GM21723 (cell line): ENCODE data around the gene GRK7.

Experiments used
- ATAC-seq: cut with Tn5 transposase; IDR thresholded peaks from one replicate; pipeline ENCODE4 v1.9.1; 2021; ENCODE audit warnings: mild to moderate bottlenecking, moderate library complexity; ENCODE audit not compliant: unreplicated experiment

GRK7 gene, protein sequence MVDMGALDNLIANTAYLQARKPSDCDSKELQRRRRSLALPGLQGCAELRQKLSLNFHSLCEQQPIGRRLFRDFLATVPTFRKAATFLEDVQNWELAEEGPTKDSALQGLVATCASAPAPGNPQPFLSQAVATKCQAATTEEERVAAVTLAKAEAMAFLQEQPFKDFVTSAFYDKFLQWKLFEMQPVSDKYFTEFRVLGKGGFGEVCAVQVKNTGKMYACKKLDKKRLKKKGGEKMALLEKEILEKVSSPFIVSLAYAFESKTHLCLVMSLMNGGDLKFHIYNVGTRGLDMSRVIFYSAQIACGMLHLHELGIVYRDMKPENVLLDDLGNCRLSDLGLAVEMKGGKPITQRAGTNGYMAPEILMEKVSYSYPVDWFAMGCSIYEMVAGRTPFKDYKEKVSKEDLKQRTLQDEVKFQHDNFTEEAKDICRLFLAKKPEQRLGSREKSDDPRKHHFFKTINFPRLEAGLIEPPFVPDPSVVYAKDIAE (N-terminal part only)

GRCh38 chr3:141763088-141763750, at the start of gene GRK7:
Gene GRK7, plus strand, starts transcription at chr3:141763408. Its CDS starts 14,877 bp downstream, at chr3:141778285.
- ATAC-seq, result no peak

DNA sequence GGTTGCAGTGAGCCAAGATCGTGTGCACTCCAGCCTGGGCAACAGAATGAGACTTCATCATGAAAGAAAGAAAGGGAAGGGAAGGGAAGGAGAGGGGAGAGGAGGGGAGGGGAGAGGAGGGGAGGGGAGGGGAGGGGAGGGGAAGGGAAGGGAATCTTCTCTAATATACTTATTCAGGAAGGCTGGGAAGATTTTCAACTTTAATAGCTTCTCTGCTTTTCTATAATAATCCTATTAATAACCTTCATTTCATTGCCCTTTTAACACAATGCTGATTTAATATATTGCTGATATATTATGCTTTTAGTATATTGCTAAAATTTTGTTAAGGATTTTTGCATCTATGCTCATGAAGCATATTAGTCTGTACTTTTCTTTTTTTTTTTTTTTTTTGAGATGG, 48.5 kb upstream of the GRK7 start:
- no peak for ATAC-seq

DNA sequence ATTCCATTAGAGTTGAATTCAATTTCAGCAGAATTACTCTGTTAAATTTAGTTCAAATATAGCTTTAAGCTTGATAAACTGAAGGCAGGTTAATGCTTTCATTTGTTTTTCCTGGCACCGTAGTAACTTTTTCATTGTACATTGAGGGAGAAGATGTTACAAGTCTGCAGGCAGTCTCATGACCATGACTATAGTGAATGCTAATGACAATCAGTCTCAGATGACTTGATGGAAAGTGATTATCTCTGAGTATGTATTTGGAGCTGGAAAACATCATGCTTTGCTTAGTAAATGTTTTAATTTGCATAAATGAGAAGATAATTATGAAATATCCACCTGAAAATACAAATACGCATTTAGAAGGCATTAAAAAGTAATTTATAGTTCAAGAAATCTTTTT, 41.1 kb upstream of the GRK7 start:
- no peak for ATAC-seq

GRCh38 chr3:141722648-141723047, 40.6 kb upstream of the GRK7 start:
- ATAC-seq, result no peak

DNA sequence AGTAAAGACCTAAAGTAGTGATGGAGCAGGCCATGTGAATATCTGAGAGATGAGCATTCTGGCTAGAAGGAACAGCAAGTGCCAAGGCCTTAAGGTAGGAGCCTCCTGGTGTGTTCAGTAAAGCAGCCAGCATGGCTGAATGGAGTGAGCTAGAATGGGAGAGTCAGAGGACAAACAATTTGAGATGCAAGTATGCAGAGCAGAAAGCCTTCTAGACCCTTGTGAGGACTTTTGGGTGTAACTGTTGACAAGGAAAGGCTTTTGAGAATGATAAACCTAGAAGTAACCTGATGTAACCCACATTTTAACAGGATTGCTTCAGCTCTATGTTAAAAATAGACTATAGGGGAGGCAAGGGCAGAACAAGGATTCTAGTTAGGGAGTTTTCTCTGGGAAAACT, 40.0 kb upstream of the GRK7 start:
- ATAC-seq, result no peak

- ATAC-seq, result no peak
These were observed 39.0 kb upstream of the GRK7 start for GRCh38 chr3:141724186-141724585.

GRCh38 chr3:141725036-141725435, 38.2 kb upstream of the GRK7 start:
- no peak for ATAC-seq

DNA sequence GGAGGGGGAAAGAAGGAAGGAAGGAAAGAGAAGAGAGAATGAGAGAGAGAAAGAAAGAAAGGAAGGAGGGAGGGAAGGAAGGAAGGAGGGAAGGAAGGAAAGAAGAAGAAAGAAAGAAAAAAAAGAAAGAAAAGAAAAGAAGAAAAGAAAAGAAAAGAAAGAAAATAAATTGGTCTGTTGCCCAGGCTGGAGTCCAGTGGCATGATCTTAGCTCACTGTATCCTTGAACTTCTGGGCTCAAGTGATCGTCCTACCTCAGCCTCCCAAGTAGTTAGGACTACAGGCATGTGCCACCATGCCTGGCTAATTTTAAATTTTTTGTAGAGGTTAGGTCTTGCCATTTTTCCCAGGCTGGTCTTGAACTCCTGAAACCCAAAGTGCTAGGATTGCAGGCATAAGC, 36.7 kb upstream of the GRK7 start:
- ATAC-seq, result no peak

DNA sequence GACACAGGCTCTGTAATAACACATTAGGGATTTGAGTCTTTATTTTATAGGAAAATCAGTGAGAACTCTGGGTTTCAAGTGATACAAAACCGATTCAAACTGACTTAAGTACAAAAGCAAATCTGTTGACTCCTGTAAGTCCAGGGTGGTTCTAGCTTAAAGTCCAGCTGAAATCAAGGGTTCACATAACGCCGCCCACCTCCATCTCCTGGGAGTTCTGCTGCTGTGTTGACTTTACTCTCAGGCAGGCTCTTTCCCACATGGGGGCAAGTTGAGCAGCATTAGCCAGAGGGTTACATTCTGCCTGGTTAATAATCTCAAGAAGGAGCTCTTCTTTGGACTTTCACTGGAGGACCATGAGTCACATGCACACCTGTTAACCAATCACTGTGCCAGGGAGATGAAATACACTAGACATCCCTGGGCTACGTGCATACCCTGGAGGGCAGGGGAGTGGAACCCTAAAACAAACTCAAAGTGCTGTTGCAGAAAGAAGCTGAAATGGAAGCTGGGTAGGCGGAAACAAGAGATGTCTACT, 34.8 kb upstream of the GRK7 start:
- ATAC-seq, result no peak

GRCh38 chr3:141729240-141729639, 34.0 kb upstream of the GRK7 start:
- no peak for ATAC-seq

DNA sequence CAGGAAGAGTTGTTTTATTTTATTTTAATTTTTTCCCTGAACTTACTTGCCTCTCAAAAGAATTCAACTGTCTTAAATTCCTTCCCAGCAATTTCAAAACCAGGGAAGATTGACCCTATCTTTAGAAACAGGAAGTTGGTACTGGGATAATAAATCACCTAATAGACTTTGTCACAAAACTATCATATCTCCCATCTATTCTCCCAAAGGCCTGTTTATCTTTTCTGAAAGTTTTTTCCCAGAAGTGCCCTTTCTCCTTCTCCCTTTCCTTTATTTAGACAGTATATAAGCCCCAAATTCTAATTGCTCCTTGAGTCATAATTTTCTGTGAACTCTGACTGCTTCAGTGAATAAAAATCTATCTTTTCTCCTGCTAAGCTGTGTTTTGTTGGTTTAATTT, 28.0 kb upstream of the GRK7 start:
- ATAC-seq, result no peak

DNA sequence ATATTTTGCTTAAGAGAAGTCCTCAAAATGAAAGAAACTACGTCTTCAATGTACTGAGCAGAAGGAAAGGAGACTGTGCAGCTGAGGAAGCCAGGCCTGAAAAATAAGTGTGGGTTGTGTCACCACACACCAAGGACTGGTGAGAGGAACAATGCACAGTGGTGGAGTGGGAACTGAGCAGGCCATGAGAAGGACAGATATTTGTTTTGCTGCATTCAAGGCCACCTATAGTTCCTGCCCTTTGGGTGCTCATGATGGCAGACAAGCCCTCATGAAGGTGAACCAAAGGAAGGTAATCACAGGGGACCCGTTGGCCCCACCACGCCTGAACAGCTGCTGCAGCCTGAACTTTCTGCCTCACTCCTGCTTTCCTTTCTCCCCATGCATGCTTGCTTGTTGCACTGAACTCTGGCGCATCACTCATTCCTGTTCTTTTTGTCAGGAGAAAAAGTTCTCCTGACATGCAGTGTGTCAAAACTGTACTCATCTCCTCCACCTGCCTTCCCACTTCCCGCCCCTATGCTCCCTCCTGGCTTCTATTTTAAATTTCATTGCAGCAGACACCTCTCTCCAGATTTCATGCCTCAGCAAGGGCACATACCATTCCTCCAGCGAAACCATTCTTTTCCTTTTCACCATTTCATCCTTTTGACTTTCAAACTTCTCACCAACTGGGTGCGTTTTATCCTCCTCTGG, 27.3 kb upstream of the GRK7 start:
- no peak for ATAC-seq

DNA sequence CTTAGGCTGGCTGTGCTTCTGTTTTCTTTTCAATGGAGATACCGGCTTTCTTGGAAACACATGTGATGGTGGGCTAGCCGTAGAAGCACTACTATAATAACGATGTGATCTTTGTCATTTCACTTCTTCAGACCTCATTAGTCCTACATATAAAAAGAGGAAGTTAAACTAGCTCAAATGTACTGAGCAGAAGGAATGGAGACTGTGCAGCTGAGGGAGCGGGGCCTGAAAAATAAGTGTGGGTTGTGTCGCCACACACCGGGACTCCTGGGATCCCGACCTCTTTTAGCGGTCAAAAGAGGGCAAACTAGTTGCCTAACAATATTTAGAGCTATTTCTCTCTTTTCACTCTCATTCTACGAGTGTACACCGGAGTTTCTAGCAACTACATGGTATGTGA, 26.1 kb upstream of the GRK7 start:
- ATAC-seq, result no peak

DNA sequence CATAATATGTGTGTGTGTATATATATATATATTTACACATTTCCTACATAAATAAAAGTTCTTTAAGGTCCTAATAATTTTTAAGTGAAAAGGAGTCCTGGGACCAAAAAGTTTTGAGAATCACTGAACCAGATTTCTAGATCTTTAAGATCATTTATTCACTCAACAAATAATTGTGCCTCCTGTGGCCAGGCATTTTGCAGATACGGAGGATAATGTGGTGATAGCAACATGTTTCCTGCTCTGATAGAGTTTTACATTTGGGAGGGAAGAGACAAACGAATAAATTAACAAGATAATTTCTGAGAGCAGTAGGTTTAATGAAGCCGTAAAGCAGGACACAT, 25.6 kb upstream of the GRK7 start:
- ATAC-seq, result no peak

GRCh38 chr3:141738022-141738890, 25.0 kb upstream of the GRK7 start, which contains the start of gene RNF7:
Gene RNF7, plus strand, starts transcription at chr3:141738298. Its CDS starts 44 bp downstream, at chr3:141738342.
- peak; percentile 92 for ATAC-seq

DNA sequence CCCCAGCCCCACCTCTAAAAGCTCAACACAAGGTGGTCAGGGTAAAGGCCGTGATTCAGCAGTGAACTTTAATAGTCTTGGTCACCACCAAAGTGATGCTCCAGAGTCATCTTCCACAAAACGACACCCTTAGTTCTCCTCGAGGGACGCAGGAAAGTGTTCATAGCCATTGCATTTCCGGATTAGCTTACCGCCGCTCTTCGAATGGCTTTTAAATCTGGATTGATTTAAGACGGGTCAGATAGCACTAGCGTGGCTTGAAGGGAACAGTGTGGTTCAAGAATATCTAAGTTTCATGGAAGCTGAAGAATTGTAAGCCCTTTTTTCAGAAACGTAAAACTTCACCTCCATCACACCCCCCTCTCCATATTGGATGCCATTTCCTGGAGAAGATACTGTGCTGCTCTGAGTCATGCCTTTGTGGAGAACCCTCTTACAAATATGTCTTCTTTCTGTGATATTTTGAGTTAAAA, 24.3 kb upstream of the GRK7 start:
- no peak for ATAC-seq

DNA sequence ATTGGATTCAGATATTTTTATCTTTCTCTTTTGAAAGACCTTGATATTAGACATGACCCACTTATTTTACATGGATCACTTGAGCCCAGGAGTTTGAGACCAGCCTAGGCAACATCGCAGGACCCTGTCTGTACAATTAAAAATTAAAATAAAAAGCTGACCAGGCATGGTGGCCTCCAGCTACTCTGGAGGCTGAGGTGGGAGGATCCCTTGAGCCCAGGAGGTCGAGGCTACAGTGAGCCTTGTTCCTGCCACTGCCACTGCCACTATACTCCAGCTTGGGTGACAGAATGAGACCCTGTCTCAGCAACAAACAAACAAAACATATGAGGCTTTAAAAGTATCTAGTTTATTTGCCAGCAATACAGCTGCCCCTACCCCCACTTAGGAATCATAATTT, 23.5 kb upstream of the GRK7 start:
- ATAC-seq, result no peak

DNA sequence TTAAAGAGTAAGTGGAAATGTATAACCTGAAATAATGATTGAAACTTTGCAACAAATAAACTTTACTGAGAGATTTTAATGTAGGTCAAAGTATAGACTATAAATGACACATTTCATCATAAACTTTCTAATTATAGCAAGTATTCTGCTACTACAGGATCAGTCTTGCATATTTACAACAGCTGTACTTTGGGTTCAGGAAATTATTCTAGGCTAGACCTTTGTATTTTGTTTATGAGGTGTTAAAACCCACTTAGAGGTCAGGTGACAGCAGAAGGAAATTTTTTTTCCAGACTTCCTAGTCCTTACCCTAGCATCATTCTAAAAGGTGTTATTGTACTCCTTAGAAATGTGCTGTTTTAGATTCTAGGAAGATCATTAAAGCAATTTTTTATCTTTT, 22.9 kb upstream of the GRK7 start:
- ATAC-seq, result no peak

DNA sequence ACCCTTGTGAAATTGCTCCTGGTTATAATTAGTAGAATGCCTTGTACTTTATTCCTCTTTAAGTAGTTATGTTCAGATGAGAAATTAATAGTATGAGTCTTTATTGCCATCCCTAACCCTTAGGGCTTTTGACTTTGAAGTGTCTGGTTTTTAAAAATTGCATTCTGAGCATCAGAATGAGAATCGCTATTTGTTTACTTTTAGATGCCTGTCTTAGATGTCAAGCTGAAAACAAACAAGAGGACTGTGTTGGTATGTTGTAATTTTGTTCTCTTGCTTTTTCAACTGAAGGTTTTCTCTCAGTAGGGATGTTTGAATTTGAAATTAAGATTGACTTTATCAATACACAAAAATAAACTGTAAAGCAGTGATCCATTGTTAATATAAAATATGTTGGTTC, 19.9 kb upstream of the GRK7 start:
- ATAC-seq, result no peak

- ATAC-seq, result no peak
These were observed 16.2 kb upstream of the GRK7 start for GRCh38 chr3:141746962-141747361.
